Glomerular visceral epithelial cell (primary cell): ENCODE results near the gene DCAF7.
A peak's percentile ranks its signal among the peaks of the same experiment; 100 is the strongest.

ENCODE experiments used
- DNase-seq: peaks from one replicate; pipeline ENCODE4 v3.0.0-alpha.2; 2016; ENCODE audit errors: extremely low spot score

Gene DCAF7

GRCh38 chr17:63588797-63589196 lies 38.5 kb downstream of the DCAF7 start:
- DNase-seq = no peak

- no peak for DNase-seq
Measured at GRCh38 chr17:63589646-63590045, 39.4 kb downstream of the DCAF7 start.

GRCh38 chr17:63592797-63593196 lies 42.5 kb downstream of the DCAF7 start:
- no peak for DNase-seq

GRCh38 chr17:63595132-63595531 lies 44.9 kb downstream of the DCAF7 start:
- DNase-seq = no peak

GRCh38 chr17:63596856-63597586 lies 46.7 kb downstream of the DCAF7 start:
- DNase-seq = no peak

- no peak for DNase-seq
Measured at GRCh38 chr17:63598281-63598680, 48.0 kb downstream of the DCAF7 start.

GRCh38 chr17:63600569-63601438 lies 50.5 kb downstream of the DCAF7 start, which contains the start of gene TACO1:
TACO1 (plus strand) TSS chr17:63600895; CDS start chr17:63601084, 189 bp downstream.
- peak; percentile 84 for DNase-seq

GRCh38 chr17:63601439-63602371 lies 51.4 kb downstream of the DCAF7 start:
- DNase-seq = no peak

GRCh38 chr17:63609816-63610573 lies 59.7 kb downstream of the DCAF7 start:
- DNase-seq = no peak

- no peak for DNase-seq
Measured at GRCh38 chr17:63610854-63611253, 60.6 kb downstream of the DCAF7 start.

GRCh38 chr17:63611354-63611753 lies 61.1 kb downstream of the DCAF7 start:
- DNase-seq = no peak

- DNase-seq = no peak
Measured at GRCh38 chr17:63613663-63614062, 63.4 kb downstream of the DCAF7 start.

- DNase-seq = no peak
Measured at GRCh38 chr17:63621229-63621683, 71.0 kb downstream of the DCAF7 start.

- peak; percentile 100 for DNase-seq
Measured at GRCh38 chr17:63621684-63622573, 71.7 kb downstream of the DCAF7 start, which contains the start of gene MAP3K3. MAP3K3 (plus strand) TSS chr17:63622417; CDS start chr17:63622760, 343 bp downstream.

- peak; percentile 59 for DNase-seq
Measured at GRCh38 chr17:63622574-63623390, 72.5 kb downstream of the DCAF7 start.

- DNase-seq = no peak
Measured at GRCh38 chr17:63623786-63624530, 73.7 kb downstream of the DCAF7 start.

- no peak for DNase-seq
Measured at GRCh38 chr17:63624531-63624880, 74.2 kb downstream of the DCAF7 start.

- DNase-seq = no peak
Measured at GRCh38 chr17:63626551-63627180, 76.4 kb downstream of the DCAF7 start.
